ENCODE results near the gene DYNLT1. TPM values are rescaled to one million over a fixed set of nuclear protein-coding genes. Genes with fewer than 3 reads are reported as not detected.

The DYNLT1 gene
- total and polyA plus RNA-seq, 2 of the 13 experiments (the other 11 are each of a cell fraction or from before 2014, with no cell fraction given): 108 to 171 TPM

DNA sequence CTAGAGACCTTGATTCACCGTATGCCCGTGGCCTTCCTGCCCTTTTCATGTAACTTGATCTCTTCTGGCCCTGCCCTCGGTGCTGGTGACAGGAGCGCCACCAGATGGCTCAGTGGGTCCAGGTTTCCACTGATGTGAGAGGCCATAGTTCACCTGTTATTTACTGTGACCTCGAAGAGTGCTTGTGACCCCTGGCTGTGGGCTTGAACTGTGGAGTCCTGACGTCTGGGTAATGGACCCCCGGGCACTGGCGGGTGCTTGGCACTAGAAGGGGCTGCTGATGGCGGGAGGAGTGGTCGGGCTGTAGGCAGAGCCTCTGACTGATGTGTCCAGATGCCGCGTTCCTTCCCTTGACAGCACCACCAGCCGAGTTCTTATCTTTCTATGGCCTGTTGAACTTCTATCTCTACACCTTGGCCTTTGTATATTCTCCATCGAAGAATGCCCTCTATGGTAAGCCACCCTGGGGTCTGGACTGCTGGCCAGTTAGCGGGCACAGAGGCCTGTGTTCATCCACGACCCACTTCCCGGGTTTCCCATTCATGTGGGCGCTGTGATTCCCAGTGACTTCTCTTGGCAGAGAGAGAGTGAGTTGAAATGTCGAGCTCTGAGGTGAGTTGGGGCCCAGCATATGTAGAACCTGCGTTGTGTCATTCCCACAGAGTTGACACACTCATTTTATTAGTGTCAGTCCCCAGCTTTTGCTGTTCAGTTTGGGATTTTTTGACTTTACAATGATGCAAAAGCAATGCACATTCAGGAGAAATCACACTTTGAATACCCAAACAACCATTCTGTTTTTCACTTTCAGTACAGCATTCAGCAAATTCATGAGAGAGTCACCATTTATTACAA is 14.9 kb downstream of the DYNLT1 start (continued):
- TF ChIP-seq ZNF850 (CRISPR knock-in tag; conservative IDR thresholded peaks at IDR 0.05) (no peak), ZNF34 (CRISPR knock-in tag; IDR thresholded peaks at IDR 0.05; ENCODE audit: borderline replicate concordance) (no peak), HHEX (CRISPR knock-in tag; IDR thresholded peaks at IDR 0.05) (no peak), YEATS4 (CRISPR knock-in tag; IDR thresholded peaks at IDR 0.05; ENCODE audit: borderline replicate concordance) (no peak), MTF1 (CRISPR knock-in tag; IDR thresholded peaks at IDR 0.05) (no peak), FLYWCH1 (CRISPR knock-in tag; IDR thresholded peaks at IDR 0.05) (no peak), SOX13 (IDR thresholded peaks at IDR 0.05) (no peak), SOX13 (CRISPR knock-in tag; conservative IDR thresholded peaks at IDR 0.05 in 1 of 2, IDR thresholded peaks at IDR 0.05 in 1 of 2) (peak in 1 of 2 experiments; percentile 33; a peak in 1 of 4 replicates), ZNF30 (CRISPR knock-in tag; IDR thresholded peaks at IDR 0.05) (no peak), CENPT (CRISPR knock-in tag; IDR thresholded peaks at IDR 0.05; ENCODE audit: low read depth) (no peak), ZMAT3 (CRISPR knock-in tag; conservative IDR thresholded peaks at IDR 0.05) (no peak), ZNF781 (CRISPR knock-in tag; IDR thresholded peaks at IDR 0.05; ENCODE audit: borderline replicate concordance, not compliant biosample characterization) (no peak), CCAR2 (optimal IDR thresholded peaks at IDR 0.05; ENCODE audit: low read depth, low read length) (no peak), ZNF7 (CRISPR knock-in tag; IDR thresholded peaks at IDR 0.05) (no peak), ZMYM4 (CRISPR knock-in tag; IDR thresholded peaks at IDR 0.05) (peak; percentile 88), ZNF263 (CRISPR knock-in tag; IDR thresholded peaks at IDR 0.05) (no peak), EZH2 (conservative IDR thresholded peaks at IDR 0.05; ENCODE audit: low read depth, low read length) (no peak), ZFYVE20 (CRISPR knock-in tag; IDR thresholded peaks at IDR 0.05; ENCODE audit: borderline replicate concordance, low read depth) (no peak), FOSL1 (CRISPR knock-in tag; IDR thresholded peaks at IDR 0.05; ENCODE audit: borderline replicate concordance) (no peak), ZC3H4 (CRISPR knock-in tag; IDR thresholded peaks at IDR 0.05; ENCODE audit: borderline replicate concordance) (no peak), ZSCAN25 (CRISPR knock-in tag; IDR thresholded peaks at IDR 0.05) (no peak), MIER3 (CRISPR knock-in tag; IDR thresholded peaks at IDR 0.05; ENCODE audit: borderline replicate concordance) (0 out of 2 replicates have a peak, but pooled peaks have one; percentile 25)
- TF ChIP-seq, protein P1, sequence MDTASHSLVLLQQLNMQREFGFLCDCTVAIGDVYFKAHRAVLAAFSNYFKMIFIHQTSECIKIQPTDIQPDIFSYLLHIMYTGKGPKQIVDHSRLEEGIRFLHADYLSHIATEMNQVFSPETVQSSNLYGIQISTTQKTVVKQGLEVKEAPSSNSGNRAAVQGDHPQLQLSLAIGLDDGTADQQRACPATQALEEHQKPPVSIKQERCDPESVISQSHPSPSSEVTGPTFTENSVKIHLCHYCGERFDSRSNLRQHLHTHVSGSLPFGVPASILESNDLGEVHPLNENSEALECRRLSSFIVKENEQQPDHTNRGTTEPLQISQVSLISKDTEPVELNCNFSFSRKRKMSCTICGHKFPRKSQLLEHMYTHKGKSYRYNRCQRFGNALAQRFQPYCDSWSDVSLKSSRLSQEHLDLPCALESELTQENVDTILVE (CRISPR knock-in tag; IDR thresholded peaks at IDR 0.05): no peak
- TF ChIP-seq, protein P2, sequence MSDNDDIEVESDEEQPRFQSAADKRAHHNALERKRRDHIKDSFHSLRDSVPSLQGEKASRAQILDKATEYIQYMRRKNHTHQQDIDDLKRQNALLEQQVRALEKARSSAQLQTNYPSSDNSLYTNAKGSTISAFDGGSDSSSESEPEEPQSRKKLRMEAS (IDR thresholded peaks at IDR 0.05): 0 out of 2 replicates have a peak, but pooled peaks have one; percentile 19
- TF ChIP-seq, protein P3, sequence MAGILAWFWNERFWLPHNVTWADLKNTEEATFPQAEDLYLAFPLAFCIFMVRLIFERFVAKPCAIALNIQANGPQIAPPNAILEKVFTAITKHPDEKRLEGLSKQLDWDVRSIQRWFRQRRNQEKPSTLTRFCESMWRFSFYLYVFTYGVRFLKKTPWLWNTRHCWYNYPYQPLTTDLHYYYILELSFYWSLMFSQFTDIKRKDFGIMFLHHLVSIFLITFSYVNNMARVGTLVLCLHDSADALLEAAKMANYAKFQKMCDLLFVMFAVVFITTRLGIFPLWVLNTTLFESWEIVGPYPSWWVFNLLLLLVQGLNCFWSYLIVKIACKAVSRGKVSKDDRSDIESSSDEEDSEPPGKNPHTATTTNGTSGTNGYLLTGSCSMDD (CRISPR knock-in tag; IDR thresholded peaks at IDR 0.05): no peak
- TF ChIP-seq, protein P4, sequence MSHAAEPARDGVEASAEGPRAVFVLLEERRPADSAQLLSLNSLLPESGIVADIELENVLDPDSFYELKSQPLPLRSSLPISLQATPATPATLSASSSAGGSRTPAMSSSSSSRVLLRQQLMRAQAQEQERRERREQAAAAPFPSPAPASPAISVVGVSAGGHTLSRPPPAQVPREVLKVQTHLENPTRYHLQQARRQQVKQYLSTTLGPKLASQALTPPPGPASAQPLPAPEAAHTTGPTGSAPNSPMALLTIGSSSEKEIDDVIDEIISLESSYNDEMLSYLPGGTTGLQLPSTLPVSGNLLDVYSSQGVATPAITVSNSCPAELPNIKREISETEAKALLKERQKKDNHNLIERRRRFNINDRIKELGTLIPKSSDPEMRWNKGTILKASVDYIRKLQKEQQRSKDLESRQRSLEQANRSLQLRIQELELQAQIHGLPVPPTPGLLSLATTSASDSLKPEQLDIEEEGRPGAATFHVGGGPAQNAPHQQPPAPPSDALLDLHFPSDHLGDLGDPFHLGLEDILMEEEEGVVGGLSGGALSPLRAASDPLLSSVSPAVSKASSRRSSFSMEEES (CRISPR knock-in tag; IDR thresholded peaks at IDR 0.05): no peak
- TF ChIP-seq, protein P5, sequence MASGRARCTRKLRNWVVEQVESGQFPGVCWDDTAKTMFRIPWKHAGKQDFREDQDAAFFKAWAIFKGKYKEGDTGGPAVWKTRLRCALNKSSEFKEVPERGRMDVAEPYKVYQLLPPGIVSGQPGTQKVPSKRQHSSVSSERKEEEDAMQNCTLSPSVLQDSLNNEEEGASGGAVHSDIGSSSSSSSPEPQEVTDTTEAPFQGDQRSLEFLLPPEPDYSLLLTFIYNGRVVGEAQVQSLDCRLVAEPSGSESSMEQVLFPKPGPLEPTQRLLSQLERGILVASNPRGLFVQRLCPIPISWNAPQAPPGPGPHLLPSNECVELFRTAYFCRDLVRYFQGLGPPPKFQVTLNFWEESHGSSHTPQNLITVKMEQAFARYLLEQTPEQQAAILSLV (CRISPR knock-in tag; IDR thresholded peaks at IDR 0.05; ENCODE audit: borderline replicate concordance): no peak
